ENCODE results near the gene CUL4A. TPM values are rescaled to one million over a fixed set of nuclear protein-coding genes. Genes with fewer than 3 reads are reported as not detected.
A peak's percentile ranks its signal among the peaks of the same experiment; 100 is the strongest.

The CUL4A gene
- total RNA-seq, 1 experiment from 2014 or later = 109 TPM

DNA sequence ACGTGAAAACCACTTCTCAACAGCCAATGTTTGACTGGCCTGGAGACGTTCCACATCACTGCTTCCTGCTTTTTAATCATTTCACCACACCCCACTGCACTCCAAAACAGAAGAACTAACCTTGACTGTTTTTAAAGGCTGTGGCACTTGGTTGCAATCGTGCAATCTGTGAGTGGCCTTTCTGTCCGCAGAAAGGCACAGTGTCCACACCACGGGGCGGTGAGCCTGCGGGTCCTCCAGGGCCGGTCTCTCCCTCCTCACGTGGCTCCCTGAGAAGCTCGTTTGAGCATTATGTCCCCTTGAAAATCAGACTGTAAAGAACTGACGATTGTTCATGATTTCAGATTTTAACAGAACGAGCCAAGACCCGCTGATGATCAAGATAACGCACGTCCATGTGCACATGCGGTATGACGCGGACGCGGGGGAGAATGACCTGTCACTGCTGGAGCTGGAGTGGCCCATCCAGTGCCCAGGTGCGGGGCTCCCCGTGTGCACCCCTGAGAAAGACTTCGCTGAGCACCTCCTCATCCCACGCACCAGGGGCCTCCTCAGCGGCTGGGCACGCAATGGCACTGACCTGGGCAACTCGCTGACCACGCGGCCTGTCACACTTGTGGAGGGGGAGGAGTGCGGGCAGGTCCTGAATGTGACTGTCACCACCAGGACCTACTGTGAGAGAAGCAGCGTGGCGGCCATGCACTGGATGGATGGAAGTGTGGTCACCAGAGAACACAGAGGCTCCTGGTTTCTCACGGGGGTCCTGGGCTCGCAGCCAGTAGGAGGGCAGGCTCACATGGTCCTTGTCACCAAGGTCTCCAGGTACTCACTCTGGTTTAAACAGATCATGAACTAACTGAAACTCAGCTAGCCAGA is 37.9 kb upstream of the CUL4A start:
- H3K36me3 ChIP-seq (replicated peaks; ENCODE audit: control insufficient read depth, insufficient read depth, low read length) = peaks cover 11% of the 10 kb centered on the region
- DNase-seq = no peak
- H3K27me3 ChIP-seq (ENCODE audit: control insufficient read depth, insufficient read depth, low read length) = no peaks in the 10 kb centered on the region
- H3K4me3 ChIP-seq (ENCODE audit: insufficient read depth, low read depth, low read length) = no peak overlapping the region

DNA sequence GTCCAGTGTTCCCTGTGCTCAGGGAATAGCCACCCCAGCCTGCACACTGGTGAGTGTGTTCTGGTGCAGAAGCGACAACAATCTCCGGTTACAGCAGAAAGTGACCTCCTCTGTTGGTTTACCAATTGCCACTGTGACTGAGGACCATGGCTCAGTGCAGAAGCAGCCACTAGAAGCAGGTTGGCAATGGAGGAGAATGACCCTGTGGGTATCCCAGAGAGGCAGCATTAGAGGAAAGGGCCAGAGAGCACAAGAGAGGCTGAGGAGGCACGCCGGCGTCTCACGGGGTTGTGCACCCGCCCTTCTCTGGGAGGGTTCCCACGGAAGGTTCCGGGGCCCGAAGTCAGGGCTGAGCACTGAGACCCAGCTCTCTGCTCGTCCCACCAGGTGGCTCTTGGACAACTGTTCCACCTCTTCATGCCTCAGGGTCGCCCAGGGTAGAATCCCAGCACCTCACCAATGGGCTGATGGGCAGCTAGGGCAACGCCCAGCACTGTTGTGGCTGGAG is 36.9 kb upstream of the CUL4A start:
- H3K36me3 ChIP-seq (replicated peaks; ENCODE audit: control insufficient read depth, insufficient read depth, low read length) = peaks cover 14% of the 10 kb centered on the region
- no peaks in the 10 kb centered on the region for H3K27me3 ChIP-seq (ENCODE audit: control insufficient read depth, insufficient read depth, low read length)
- H3K4me3 ChIP-seq (ENCODE audit: insufficient read depth, low read depth, low read length) = no peak overlapping the region
- no peak for DNase-seq

DNA sequence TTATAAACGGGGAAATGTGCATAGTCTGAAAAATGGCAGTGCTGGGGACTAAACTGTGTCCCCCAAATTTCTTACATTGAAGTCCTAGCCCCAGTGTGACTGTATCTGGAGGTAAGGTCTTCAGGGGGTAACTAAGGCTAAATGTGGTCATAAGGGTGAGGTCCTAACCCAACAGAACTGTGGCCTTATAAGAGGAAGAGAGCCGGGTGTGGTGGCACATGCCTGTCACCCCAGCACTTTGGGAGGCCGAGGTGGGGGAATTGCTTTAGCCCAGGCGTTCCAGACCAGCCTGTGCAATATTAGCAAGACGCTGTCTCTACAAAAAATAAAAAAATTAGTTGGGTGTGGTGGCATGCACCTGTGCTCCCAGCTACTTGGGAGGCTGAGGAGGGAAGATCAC is 33.1 kb upstream of the CUL4A start:
- H3K4me3 ChIP-seq (ENCODE audit: insufficient read depth, low read depth, low read length) = no peak overlapping the region
- DNase-seq = no peak
- peaks cover 36% of the 10 kb centered on the region for H3K36me3 ChIP-seq (replicated peaks; ENCODE audit: control insufficient read depth, insufficient read depth, low read length)
- H3K27me3 ChIP-seq (ENCODE audit: control insufficient read depth, insufficient read depth, low read length) = no peaks in the 10 kb centered on the region

GRCh38 chr13:113176822-113177221 is 32.6 kb upstream of the CUL4A start:
- Histone ChIP-seq H3K36me3 (replicated peaks; ENCODE audit: control insufficient read depth, insufficient read depth, low read length) (peaks cover 38% of the 10 kb centered on the region), H3K4me3 (ENCODE audit: insufficient read depth, low read depth, low read length) (no peak overlapping the region), H3K27me3 (ENCODE audit: control insufficient read depth, insufficient read depth, low read length) (no peaks in the 10 kb centered on the region)
- no peak for DNase-seq

- no peaks in the 10 kb centered on the region for H3K27me3 ChIP-seq (ENCODE audit: control insufficient read depth, insufficient read depth, low read length)
- no peak for DNase-seq
- peaks cover 39% of the 10 kb centered on the region for H3K36me3 ChIP-seq (replicated peaks; ENCODE audit: control insufficient read depth, insufficient read depth, low read length)
- H3K4me3 ChIP-seq (ENCODE audit: insufficient read depth, low read depth, low read length) = no peak overlapping the region
These were observed 31.1 kb upstream of the CUL4A start for GRCh38 chr13:113178070-113178895.

DNA sequence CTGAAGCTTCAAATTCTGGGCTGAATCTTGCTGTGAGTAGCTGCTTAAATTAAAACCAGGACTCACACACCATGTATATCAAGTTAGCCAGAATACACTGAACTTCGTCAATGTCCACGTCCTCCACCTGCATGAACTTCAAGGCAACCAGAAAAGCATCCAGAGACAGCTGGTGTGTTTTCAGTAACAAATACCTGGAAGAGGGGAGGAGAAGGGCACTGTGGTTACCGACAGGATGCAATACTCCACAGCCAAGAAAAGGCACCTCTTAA is 30.6 kb upstream of the CUL4A start:
- Histone ChIP-seq H3K4me3 (ENCODE audit: insufficient read depth, low read depth, low read length) (no peak overlapping the region), H3K27me3 (ENCODE audit: control insufficient read depth, insufficient read depth, low read length) (no peaks in the 10 kb centered on the region), H3K36me3 (replicated peaks; ENCODE audit: control insufficient read depth, insufficient read depth, low read length) (peaks cover 42% of the 10 kb centered on the region)
- DNase-seq = no peak

DNA sequence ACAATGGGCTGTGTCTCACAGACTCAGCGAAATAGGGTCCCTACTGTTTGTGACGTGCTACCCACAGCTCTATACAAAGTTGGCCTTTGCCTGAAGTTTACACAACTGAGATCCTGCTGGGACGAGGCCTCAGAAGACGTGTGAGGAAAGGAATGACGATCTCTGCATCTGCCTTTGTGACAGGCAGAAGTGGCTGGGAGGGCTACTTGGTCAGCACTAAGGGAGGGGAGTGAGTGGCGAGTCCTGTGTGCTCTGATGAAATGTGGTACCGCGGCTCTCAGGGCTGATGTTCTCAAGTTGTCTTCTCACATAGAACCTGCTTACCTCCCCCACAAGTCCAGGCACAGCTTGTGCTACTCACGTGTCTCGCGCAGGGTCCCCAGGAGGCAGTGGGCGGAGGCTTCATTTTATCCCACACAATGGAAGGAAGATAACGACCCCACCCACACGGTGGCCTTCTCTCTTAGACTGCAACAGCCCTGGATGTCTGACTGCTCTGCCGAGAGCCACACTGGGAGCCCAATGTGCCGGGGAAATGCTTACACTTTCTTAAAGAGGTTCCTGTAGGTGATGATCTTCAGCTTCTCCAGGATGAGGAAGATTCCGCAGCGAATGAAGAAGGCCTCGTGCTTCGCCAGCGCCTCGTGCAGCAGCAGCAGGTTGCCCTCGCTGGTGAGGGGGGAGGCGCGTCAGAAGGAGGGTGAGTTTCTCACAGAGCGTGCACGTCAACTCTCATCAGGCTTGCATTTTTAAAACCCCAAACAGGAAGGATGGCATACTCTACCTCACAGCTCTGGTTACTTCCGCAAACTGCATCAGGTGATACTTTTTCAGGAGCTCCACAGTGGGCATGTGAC is 29.8 kb upstream of the CUL4A start:
- Histone ChIP-seq H3K4me3 (ENCODE audit: insufficient read depth, low read depth, low read length) (no peak overlapping the region), H3K27me3 (ENCODE audit: control insufficient read depth, insufficient read depth, low read length) (no peaks in the 10 kb centered on the region), H3K36me3 (replicated peaks; ENCODE audit: control insufficient read depth, insufficient read depth, low read length) (peaks cover 44% of the 10 kb centered on the region)
- peak; percentile 81 for DNase-seq

DNA sequence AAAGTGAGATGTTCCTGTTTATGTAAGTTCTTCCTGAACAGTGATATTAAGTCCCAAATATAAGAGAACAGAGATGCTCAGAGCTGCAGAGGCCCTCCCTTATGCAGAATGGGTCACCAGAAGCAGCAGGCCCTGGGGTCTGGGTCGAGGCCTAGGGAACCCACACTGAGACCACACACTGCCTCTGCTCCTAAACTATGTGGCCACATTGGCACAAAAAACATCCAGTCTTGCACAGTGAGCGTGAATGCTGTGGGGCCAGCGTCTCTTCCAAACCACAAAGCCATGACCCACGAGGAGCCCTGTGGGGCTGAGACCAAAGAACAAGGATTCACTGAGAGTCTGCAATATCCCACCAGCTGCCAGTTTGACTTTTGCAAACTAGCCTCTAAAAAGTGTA is 27.4 kb upstream of the CUL4A start:
- peaks cover 43% of the 10 kb centered on the region for H3K36me3 ChIP-seq (replicated peaks; ENCODE audit: control insufficient read depth, insufficient read depth, low read length)
- no peak for DNase-seq
- no peak overlapping the region for H3K4me3 ChIP-seq (ENCODE audit: insufficient read depth, low read depth, low read length)
- H3K27me3 ChIP-seq (ENCODE audit: control insufficient read depth, insufficient read depth, low read length) = no peaks in the 10 kb centered on the region

GRCh38 chr13:113183450-113184129 is 25.8 kb upstream of the CUL4A start:
- Histone ChIP-seq H3K4me3 (ENCODE audit: insufficient read depth, low read depth, low read length) (no peak overlapping the region), H3K36me3 (replicated peaks; ENCODE audit: control insufficient read depth, insufficient read depth, low read length) (peaks cover 40% of the 10 kb centered on the region), H3K27me3 (ENCODE audit: control insufficient read depth, insufficient read depth, low read length) (no peaks in the 10 kb centered on the region)
- no peak for DNase-seq

- no peak overlapping the region for H3K4me3 ChIP-seq (ENCODE audit: insufficient read depth, low read depth, low read length)
- no peaks in the 10 kb centered on the region for H3K27me3 ChIP-seq (ENCODE audit: control insufficient read depth, insufficient read depth, low read length)
- peaks cover 35% of the 10 kb centered on the region for H3K36me3 ChIP-seq (replicated peaks; ENCODE audit: control insufficient read depth, insufficient read depth, low read length)
- DNase-seq = no peak
These were observed 24.6 kb upstream of the CUL4A start for GRCh38 chr13:113184568-113185440.

- no peaks in the 10 kb centered on the region for H3K27me3 ChIP-seq (ENCODE audit: control insufficient read depth, insufficient read depth, low read length)
- H3K4me3 ChIP-seq (ENCODE audit: insufficient read depth, low read depth, low read length) = no peak overlapping the region
- no peak for DNase-seq
- H3K36me3 ChIP-seq (replicated peaks; ENCODE audit: control insufficient read depth, insufficient read depth, low read length) = peaks cover 30% of the 10 kb centered on the region
These were observed 23.1 kb upstream of the CUL4A start for GRCh38 chr13:113186061-113186900.

DNA sequence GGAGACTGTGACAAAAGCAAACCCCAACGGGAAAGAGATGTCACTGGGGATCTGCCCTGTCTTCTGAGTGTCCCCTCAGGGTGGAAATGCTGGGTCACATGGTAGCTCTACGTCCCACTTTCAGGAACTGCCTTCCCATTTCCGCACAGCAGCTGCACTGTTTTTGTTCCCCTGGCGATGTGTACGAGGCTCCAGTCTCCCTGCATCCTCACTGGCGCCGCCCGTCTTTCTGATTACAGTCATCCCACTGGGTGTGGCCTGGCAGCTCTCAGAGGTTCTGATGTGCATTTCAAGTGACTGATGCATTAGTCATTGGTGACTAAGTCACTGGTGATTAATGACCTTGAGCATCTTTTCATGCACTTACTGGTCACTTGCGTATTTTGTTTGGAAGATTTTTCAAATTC is 22.1 kb upstream of the CUL4A start:
- H3K4me3 ChIP-seq (ENCODE audit: insufficient read depth, low read depth, low read length) = no peak overlapping the region
- H3K27me3 ChIP-seq (ENCODE audit: control insufficient read depth, insufficient read depth, low read length) = no peaks in the 10 kb centered on the region
- H3K36me3 ChIP-seq (replicated peaks; ENCODE audit: control insufficient read depth, insufficient read depth, low read length) = peaks cover 24% of the 10 kb centered on the region
- no peak for DNase-seq
